Liver (tissue), 9 donors: ENCODE measurements around the gene ERC2. TPM values are rescaled to one million over a fixed set of nuclear protein-coding genes. Genes with fewer than 3 reads are reported as not detected.

Experiments
- DNase-seq: peaks from one replicate; pipeline ENCODE4 v3.0.0-alpha.2; 2017; ENCODE audit warnings: low spot score
- H3K27ac ChIP-seq, 2 donors: one replicate each; pipeline ENCODE4 v1.7.0; 2013; ENCODE audit warnings: inconsistent platforms in 2 of 2, low read length in 2 of 2, control low read depth in 1 of 2, low read depth in 1 of 2, mild to moderate bottlenecking in 1 of 2
- H3K27me3 ChIP-seq, 4 donors: one replicate each; pipeline versions ENCODE4 v1.6.1 to v1.7.0; 2013; ENCODE audit warnings: low read length in 3 of 4, inconsistent platforms in 1 of 4, mild to moderate bottlenecking in 1 of 4, moderate library complexity in 1 of 4; ENCODE audit not compliant: control insufficient read depth in 4 of 4, insufficient read depth in 4 of 4
- H3K36me3 ChIP-seq, 4 donors: one replicate each; pipeline versions ENCODE4 v1.6.1 to v1.7.0; 2013; ENCODE audit warnings: low read length in 3 of 4, mild to moderate bottlenecking in 3 of 4, low read depth in 1 of 4, moderate library complexity in 1 of 4; ENCODE audit not compliant: control insufficient read depth in 4 of 4, insufficient read depth in 3 of 4
- H3K4me1 ChIP-seq, 4 donors: one replicate each; pipeline versions ENCODE4 v1.6.1 to v1.7.0; 2013; ENCODE audit warnings: low read length in 3 of 4, mild to moderate bottlenecking in 3 of 4, moderate library complexity in 1 of 4; ENCODE audit not compliant: control insufficient read depth in 4 of 4, insufficient read depth in 4 of 4
- H3K4me3 ChIP-seq, 3 donors: one replicate each; pipeline versions ENCODE4 v1.6.1 to v1.7.0; 2013; ENCODE audit warnings: low read length in 3 of 3, control low read depth in 1 of 3, low read depth in 1 of 3, mild to moderate bottlenecking in 1 of 3
- H3K9ac ChIP-seq, 2 donors: one replicate each; pipeline ENCODE4 v1.7.0; 2013; ENCODE audit warnings: low read length in 2 of 2, mild to moderate bottlenecking in 2 of 2, moderate library complexity in 2 of 2, control low read depth in 1 of 2, low read depth in 1 of 2
- H3K9me3 ChIP-seq, 4 donors: one replicate each; pipeline versions ENCODE4 v1.6.1 to v1.7.0; 2013; ENCODE audit warnings: low read length in 3 of 4; ENCODE audit not compliant: control insufficient read depth in 4 of 4
- ATF3 ChIP-seq: IDR thresholded peaks from 2 replicates; pipeline ENCODE4 v1.6.1; 2016; ENCODE audit warnings: antibody characterized with exemption
- FOXA1 ChIP-seq: IDR thresholded peaks from 2 replicates; pipeline ENCODE4 v1.6.1; 2016; ENCODE audit warnings: antibody characterized with exemption
- FOXA2 ChIP-seq: IDR thresholded peaks from 2 replicates; pipeline ENCODE4 v1.6.1; 2016; ENCODE audit warnings: antibody characterized with exemption
- GABPA ChIP-seq, 2 donors: IDR thresholded peaks in 1 of 2; conservative IDR thresholded peaks in 1 of 2; 2 replicates each; pipeline ENCODE4 v1.6.1; 2016; ENCODE audit warnings: antibody characterized with exemption in 2 of 2, mild to moderate bottlenecking in 1 of 2, moderate library complexity in 1 of 2
- HNF4A ChIP-seq, 2 donors: conservative IDR thresholded peaks; 2 replicates each; pipeline ENCODE4 v1.6.1; 2016; ENCODE audit warnings: antibody characterized with exemption in 2 of 2, mild to moderate bottlenecking in 2 of 2
- HNF4G ChIP-seq: IDR thresholded peaks from 2 replicates; pipeline ENCODE4 v1.6.1; 2016; ENCODE audit warnings: antibody characterized with exemption
- JUND ChIP-seq, 2 donors: IDR thresholded peaks; 2 replicates each; pipeline ENCODE4 v1.6.1; 2016; ENCODE audit warnings: antibody characterized with exemption in 2 of 2
- MAX ChIP-seq: IDR thresholded peaks from 2 replicates; pipeline ENCODE4 v1.6.1; 2016; ENCODE audit warnings: antibody characterized with exemption
- NR2F2 ChIP-seq: IDR thresholded peaks from 2 replicates; pipeline ENCODE4 v1.6.1; 2016; ENCODE audit warnings: antibody characterized with exemption
- RAD21 ChIP-seq, 2 donors: IDR thresholded peaks; 2 replicates each; pipeline ENCODE4 v1.6.1; 2016; ENCODE audit warnings: antibody characterized with exemption in 2 of 2, mild to moderate bottlenecking in 2 of 2
- RXRA ChIP-seq, 2 donors: IDR thresholded peaks; 2 replicates each; pipeline ENCODE4 v1.6.1; 2017 to 2018; ENCODE audit warnings: antibody characterized with exemption in 2 of 2, mild to moderate bottlenecking in 1 of 2
- SP1 ChIP-seq: IDR thresholded peaks from 2 replicates; pipeline ENCODE4 v1.6.1; 2018; ENCODE audit warnings: antibody characterized with exemption, mild to moderate bottlenecking
- TAF1 ChIP-seq: conservative IDR thresholded peaks from 2 replicates; pipeline ENCODE4 v1.6.1; 2016; ENCODE audit warnings: antibody characterized with exemption, mild to moderate bottlenecking
- YY1 ChIP-seq: IDR thresholded peaks from 2 replicates; pipeline ENCODE4 v1.6.1; 2016; ENCODE audit warnings: antibody characterized with exemption, mild to moderate bottlenecking
- WGBS: extraction: QIAGEN DNeasy Blood & Tissue Kit; methylation state at CpG from one replicate; pipeline ENCODE4 v1.1.7; 2013; 5-methylcytosine and 5-hydroxymethylcytosine counted together
- polyA plus RNA-seq, 2 donors: library from polyadenylated mRNA; stranded (reverse) in 1 of 2; unstranded in 1 of 2; fragments of 200-250 nt in 1 of 2; fragments of >200 nt in 1 of 2; fragmentation: Nextera tagmentation in 1 of 2; extraction: Ambion mirVana in 1 of 2; gene quantifications; one replicate each; pipeline versions ENCODE4 v1.2.1 to v1.2.3, GENCODE V29; 2013 to 2015
- total RNA-seq, 2 donors: library from RNA; depleted of rRNA; stranded (reverse); fragments of >200 nt; gene quantifications; one replicate each; pipeline ENCODE4 v1.2.3, GENCODE V29; 2014
- TF ChIP-seq, protein P1 (sequence below): fragments of 150-350 bp; IDR thresholded peaks from 2 replicates; pipeline ENCODE4 v1.5.1; 2017; ENCODE audit warnings: improper control_type of control experiment, low read depth, low read length; ENCODE audit not compliant: missing input control
- TF ChIP-seq, protein P2 (sequence below): IDR thresholded peaks from 2 replicates; pipeline ENCODE4 v1.6.1; 2016; ENCODE audit warnings: antibody characterized with exemption
- donor health status: healthy.
- donor health status: healthy.
- donor health status: healthy.
- donor health status: healthy.
- donor health status: healthy.

Gene ERC2
- total and polyA plus RNA-seq, 4 donors: 0.14 to 0.25 TPM; not detected in 2

DNA sequence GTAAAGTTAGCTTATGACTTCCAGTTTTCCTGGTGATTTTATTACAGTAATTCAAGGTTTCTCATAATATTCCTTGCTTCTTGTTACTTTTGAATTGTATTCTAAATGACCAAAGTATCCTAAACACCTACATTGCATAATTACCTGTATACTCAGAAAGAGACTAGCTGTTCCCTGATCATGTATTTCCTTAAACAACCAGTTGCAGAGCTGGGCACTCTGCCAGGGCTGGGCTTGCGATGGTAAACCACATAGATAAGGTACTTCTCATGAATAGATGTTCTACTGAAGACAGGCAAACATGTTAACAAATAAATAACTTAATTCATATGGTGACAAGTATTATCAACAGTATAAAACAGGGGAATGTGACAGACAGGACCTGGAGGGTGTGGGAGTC, 838.8 kb downstream of the ERC2 start:
- no peaks in the 10 kb centered on the region for H3K36me3 ChIP-seq
- DNase-seq: no peak

DNA sequence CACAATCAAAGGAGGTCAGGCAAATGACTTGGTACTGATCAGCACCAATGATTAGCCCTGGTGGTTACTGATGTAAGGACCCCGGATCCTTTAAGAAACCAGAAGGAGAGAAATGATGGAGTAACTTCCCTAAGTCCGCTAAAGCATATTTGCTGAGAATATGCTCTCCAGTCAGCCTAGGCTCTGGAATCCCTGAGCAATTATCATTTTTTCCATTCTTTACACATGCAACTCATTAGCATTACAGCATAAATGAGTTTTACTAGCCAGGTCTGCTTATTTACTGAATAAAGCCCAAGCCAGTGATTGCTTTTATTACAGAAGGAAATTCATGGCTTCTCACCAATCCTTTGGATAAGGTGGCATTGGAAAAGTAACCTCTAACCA, 842.0 kb downstream of the ERC2 start:
- no peak overlapping the region for H3K27ac ChIP-seq
- no peaks in the 10 kb centered on the region for H3K27me3 ChIP-seq
- no peak overlapping the region for H3K9ac ChIP-seq
- no peak for DNase-seq
- no peaks in the 10 kb centered on the region for H3K9me3 ChIP-seq
- 81% methylated on average over 2 of the region's 2 CpGs for WGBS
- TF ChIP-seq JUND (IDR thresholded peaks at IDR 0.05) (no peak), MAX (no peak), HNF4A (conservative IDR thresholded peaks at IDR 0.05) (no peak), NR2F2 (no peak), HNF4G (no peak), TAF1 (no peak), RAD21 (IDR thresholded peaks at IDR 0.05) (no peak), FOXA1 (no peak), ATF3 (no peak), SP1 (no peak), GABPA (IDR thresholded peaks at IDR 0.05 in 1 of 2, conservative IDR thresholded peaks at IDR 0.05 in 1 of 2) (no peak), FOXA2 (no peak), YY1 (no peak), RXRA (IDR thresholded peaks at IDR 0.05) (no peak)
- TF ChIP-seq, protein P1, sequence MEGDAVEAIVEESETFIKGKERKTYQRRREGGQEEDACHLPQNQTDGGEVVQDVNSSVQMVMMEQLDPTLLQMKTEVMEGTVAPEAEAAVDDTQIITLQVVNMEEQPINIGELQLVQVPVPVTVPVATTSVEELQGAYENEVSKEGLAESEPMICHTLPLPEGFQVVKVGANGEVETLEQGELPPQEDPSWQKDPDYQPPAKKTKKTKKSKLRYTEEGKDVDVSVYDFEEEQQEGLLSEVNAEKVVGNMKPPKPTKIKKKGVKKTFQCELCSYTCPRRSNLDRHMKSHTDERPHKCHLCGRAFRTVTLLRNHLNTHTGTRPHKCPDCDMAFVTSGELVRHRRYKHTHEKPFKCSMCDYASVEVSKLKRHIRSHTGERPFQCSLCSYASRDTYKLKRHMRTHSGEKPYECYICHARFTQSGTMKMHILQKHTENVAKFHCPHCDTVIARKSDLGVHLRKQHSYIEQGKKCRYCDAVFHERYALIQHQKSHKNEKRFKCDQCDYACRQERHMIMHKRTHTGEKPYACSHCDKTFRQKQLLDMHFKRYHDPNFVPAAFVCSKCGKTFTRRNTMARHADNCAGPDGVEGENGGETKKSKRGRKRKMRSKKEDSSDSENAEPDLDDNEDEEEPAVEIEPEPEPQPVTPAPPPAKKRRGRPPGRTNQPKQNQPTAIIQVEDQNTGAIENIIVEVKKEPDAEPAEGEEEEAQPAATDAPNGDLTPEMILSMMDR: no peak
- TF ChIP-seq, protein P2, sequence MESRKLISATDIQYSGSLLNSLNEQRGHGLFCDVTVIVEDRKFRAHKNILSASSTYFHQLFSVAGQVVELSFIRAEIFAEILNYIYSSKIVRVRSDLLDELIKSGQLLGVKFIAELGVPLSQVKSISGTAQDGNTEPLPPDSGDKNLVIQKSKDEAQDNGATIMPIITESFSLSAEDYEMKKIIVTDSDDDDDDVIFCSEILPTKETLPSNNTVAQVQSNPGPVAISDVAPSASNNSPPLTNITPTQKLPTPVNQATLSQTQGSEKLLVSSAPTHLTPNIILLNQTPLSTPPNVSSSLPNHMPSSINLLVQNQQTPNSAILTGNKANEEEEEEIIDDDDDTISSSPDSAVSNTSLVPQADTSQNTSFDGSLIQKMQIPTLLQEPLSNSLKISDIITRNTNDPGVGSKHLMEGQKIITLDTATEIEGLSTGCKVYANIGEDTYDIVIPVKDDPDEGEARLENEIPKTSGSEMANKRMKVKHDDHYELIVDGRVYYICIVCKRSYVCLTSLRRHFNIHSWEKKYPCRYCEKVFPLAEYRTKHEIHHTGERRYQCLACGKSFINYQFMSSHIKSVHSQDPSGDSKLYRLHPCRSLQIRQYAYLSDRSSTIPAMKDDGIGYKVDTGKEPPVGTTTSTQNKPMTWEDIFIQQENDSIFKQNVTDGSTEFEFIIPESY: no peak
- H3K4me1 ChIP-seq: peaks cover 0 to 13% (median 2%) of the 10 kb centered on the region in 4 donors
- no peak overlapping the region for H3K4me3 ChIP-seq
- H3K36me3 ChIP-seq: no peaks in the 10 kb centered on the region

More for the DNA sequence above, 838.8 kb downstream of the ERC2 start:
- Histone ChIP-seq H3K4me1 (peaks cover 0 to 7% (median 2%) of the 10 kb centered on the region in 4 donors), H3K27me3 (no peaks in the 10 kb centered on the region), H3K9me3 (no peaks in the 10 kb centered on the region), H3K4me3 (no peak overlapping the region), H3K27ac (no peak overlapping the region), H3K9ac (no peak overlapping the region)
- TF ChIP-seq YY1: no peak
- TF ChIP-seq, protein P2: no peak
- no peak for TF ChIP-seq HNF4A (conservative IDR thresholded peaks at IDR 0.05)
- TF ChIP-seq JUND (IDR thresholded peaks at IDR 0.05): no peak
- no peak for TF ChIP-seq FOXA2
- no peak for TF ChIP-seq RAD21 (IDR thresholded peaks at IDR 0.05)
- no peak for TF ChIP-seq HNF4G
- no peak for TF ChIP-seq FOXA1
- no peak for TF ChIP-seq RXRA (IDR thresholded peaks at IDR 0.05)
- WGBS: 6% methylated on average over 1 of the region's 1 CpG
